GM18520 (cell line): ENCODE results near the gene NINJ2.
"Not testable (repeated sequence)": the region's sequence is repeated elsewhere in the genome, so short reads cannot be mapped to it uniquely, and the experiment has no call there.

Experiments used
- ATAC-seq: cut with Tn5 transposase; IDR thresholded peaks from one replicate; pipeline ENCODE4 v1.9.1; 2021; ENCODE audit not compliant: unreplicated experiment

Gene NINJ2

GRCh38 chr12:588024-588322 lies 75.3 kb downstream of the NINJ2 start:
- no peak for ATAC-seq

GRCh38 chr12:587132-588023 lies 75.9 kb downstream of the NINJ2 start:
- ATAC-seq = no peak

GRCh38 chr12:586318-587071 lies 76.8 kb downstream of the NINJ2 start:
- ATAC-seq = no peak

- ATAC-seq = no peak
These were observed 77.9 kb downstream of the NINJ2 start for GRCh38 chr12:585062-586061.

GRCh38 chr12:583251-583869 lies 79.9 kb downstream of the NINJ2 start:
- ATAC-seq = no peak

- ATAC-seq = no peak
These were observed 81.5 kb downstream of the NINJ2 start for GRCh38 chr12:581746-582145.

GRCh38 chr12:581321-581720 lies 81.9 kb downstream of the NINJ2 start:
- no peak for ATAC-seq

- no peak for ATAC-seq
These were observed 82.4 kb downstream of the NINJ2 start for GRCh38 chr12:580813-581212.

GRCh38 chr12:579420-580110 lies 83.7 kb downstream of the NINJ2 start:
- ATAC-seq = no peak

GRCh38 chr12:578748-579419 lies 84.4 kb downstream of the NINJ2 start:
- no peak for ATAC-seq

GRCh38 chr12:577994-578747 lies 85.1 kb downstream of the NINJ2 start:
- not testable (repeated sequence) for ATAC-seq

GRCh38 chr12:576615-577110 lies 86.6 kb downstream of the NINJ2 start:
- no peak for ATAC-seq

GRCh38 chr12:575948-576614 lies 87.2 kb downstream of the NINJ2 start:
- no peak for ATAC-seq

- ATAC-seq = no peak
These were observed 88.1 kb downstream of the NINJ2 start for GRCh38 chr12:575129-575502.

GRCh38 chr12:574475-575128 lies 88.6 kb downstream of the NINJ2 start:
- no peak for ATAC-seq

GRCh38 chr12:573232-573631 lies 90.0 kb downstream of the NINJ2 start:
- no peak for ATAC-seq

- no peak for ATAC-seq
These were observed 90.7 kb downstream of the NINJ2 start for GRCh38 chr12:572532-572899.
